ENCODE measurements around the gene LGI1.

- TF ChIP-seq ZNF830 (CRISPR knock-in tag; IDR thresholded peaks at IDR 0.05) (no peak), E2F3 (CRISPR knock-in tag; IDR thresholded peaks at IDR 0.05) (no peak), POLR2AphosphoS5 (IDR thresholded peaks at IDR 0.05; ENCODE audit: control insufficient read depth, insufficient read depth, low read depth, low read length) (no peak), JUND (IDR thresholded peaks at IDR 0.05; ENCODE audit: borderline replicate concordance, low read depth, low read length) (no peak), JUND (tag; IDR thresholded peaks at IDR 0.05; ENCODE audit: borderline replicate concordance, low read depth, low read length) (no peak)
Measured at GRCh38 chr10:93812659-93813338, 55.1 kb downstream of the LGI1 start.

All from K562 (cell line).